Activated T-cell treated with anti-CD3 and anti-CD28 coated beads, Interleukin-2, amount 50 U/mL, for 1 hour (primary cell): ENCODE data around the gene ALK.

ENCODE experiments used
- DNase-seq: peaks from one replicate; pipeline ENCODE4 v3.0.0-alpha.2; 2020

The ALK gene

GRCh38 chr2:29305762-29306161 is 615.6 kb downstream of the ALK start:
- DNase-seq, result no peak

GRCh38 chr2:29304399-29305060 is 616.9 kb downstream of the ALK start:
- no peak for DNase-seq

GRCh38 chr2:29296585-29296984 is 624.8 kb downstream of the ALK start:
- no peak for DNase-seq

GRCh38 chr2:29295845-29296244 is 625.5 kb downstream of the ALK start:
- no peak for DNase-seq

GRCh38 chr2:29293830-29294438 is 627.5 kb downstream of the ALK start:
- DNase-seq, result no peak

- no peak for DNase-seq
These were observed 630.9 kb downstream of the ALK start for GRCh38 chr2:29290293-29291047.

GRCh38 chr2:29284671-29285070 is 636.7 kb downstream of the ALK start:
- no peak for DNase-seq

- no peak for DNase-seq
These were observed 639.5 kb downstream of the ALK start for GRCh38 chr2:29281916-29282247.

- DNase-seq, result no peak
These were observed 640.1 kb downstream of the ALK start for GRCh38 chr2:29281086-29281915.

GRCh38 chr2:29278966-29279365 is 642.4 kb downstream of the ALK start:
- DNase-seq, result no peak

GRCh38 chr2:29276151-29276550 is 645.2 kb downstream of the ALK start:
- DNase-seq, result no peak

GRCh38 chr2:29275186-29275585 is 646.2 kb downstream of the ALK start:
- DNase-seq, result no peak

- DNase-seq, result no peak
These were observed 647.4 kb downstream of the ALK start for GRCh38 chr2:29273685-29274611.

GRCh38 chr2:29273004-29273684 is 648.2 kb downstream of the ALK start:
- no peak for DNase-seq

GRCh38 chr2:29272311-29272710 is 649.1 kb downstream of the ALK start:
- DNase-seq, result no peak

- DNase-seq, result no peak
These were observed 650.7 kb downstream of the ALK start for GRCh38 chr2:29270701-29271121.

- no peak for DNase-seq
These were observed 651.6 kb downstream of the ALK start for GRCh38 chr2:29269765-29270109.

GRCh38 chr2:29269095-29269764 is 652.2 kb downstream of the ALK start:
- DNase-seq, result no peak

GRCh38 chr2:29267720-29268119 is 653.7 kb downstream of the ALK start:
- no peak for DNase-seq

- no peak for DNase-seq
These were observed 657.5 kb downstream of the ALK start for GRCh38 chr2:29263886-29264285.

- no peak for DNase-seq
These were observed 658.6 kb downstream of the ALK start for GRCh38 chr2:29262681-29263260.
